Type B pancreatic cell (in vitro differentiated cells): Measurements from ENCODE around the gene USP49. TPM values are rescaled to one million over a fixed set of nuclear protein-coding genes. Genes with fewer than 3 reads are reported as not detected.

Experiments
- DNase-seq: peaks from one replicate; pipeline ENCODE4 v3.0.0; 2021; ENCODE audit warnings: mixed read lengths; ENCODE audit not compliant: unreplicated experiment; ENCODE audit errors: extremely low spot score
- H3K27ac Mint-ChIP-seq: 2 replicates; pipeline ENCODE4 v1.8.0; 2021; ENCODE audit warnings: mild to moderate bottlenecking, mixed read lengths
- H3K27me3 Mint-ChIP-seq: 2 replicates; pipeline ENCODE4 v1.8.0; 2021; ENCODE audit warnings: mixed read lengths
- H3K36me3 Mint-ChIP-seq: 2 replicates; pipeline ENCODE4 v1.8.0; 2021; ENCODE audit warnings: mixed read lengths
- H3K4me1 Mint-ChIP-seq: one replicate; pipeline ENCODE4 v1.8.0; 2021; ENCODE audit warnings: mixed read lengths; ENCODE audit not compliant: unreplicated experiment
- H3K4me3 Mint-ChIP-seq: 2 replicates; pipeline ENCODE4 v1.8.0; 2021; ENCODE audit warnings: mild to moderate bottlenecking, mixed read lengths
- H3K9me3 Mint-ChIP-seq: 2 replicates; pipeline ENCODE4 v1.8.0; 2021; ENCODE audit warnings: mixed read lengths
- total RNA-seq: library from RNA; stranded (reverse); gene quantifications from 2 replicates; pipeline ENCODE4 v1.2.1, GENCODE V29; 2021; ENCODE audit warnings: low replicate concordance
- TF ChIP-seq, protein P1 (sequence below): fragments of 200-600 bp; sonication (generic); conservative IDR thresholded peaks from 2 replicates; pipeline ENCODE4 v1.5.0; 2021; ENCODE audit warnings: antibody characterized with exemption, mild to moderate bottlenecking

Gene USP49
- total RNA-seq, 1 donor from 2014 or later, result 13.2 TPM

GRCh38 chr6:41790045-41790444 is 105.1 kb downstream of the USP49 start:
- H3K9me3 Mint-ChIP-seq, result no peaks in the 10 kb centered on the region
- TF ChIP-seq, protein P1, sequence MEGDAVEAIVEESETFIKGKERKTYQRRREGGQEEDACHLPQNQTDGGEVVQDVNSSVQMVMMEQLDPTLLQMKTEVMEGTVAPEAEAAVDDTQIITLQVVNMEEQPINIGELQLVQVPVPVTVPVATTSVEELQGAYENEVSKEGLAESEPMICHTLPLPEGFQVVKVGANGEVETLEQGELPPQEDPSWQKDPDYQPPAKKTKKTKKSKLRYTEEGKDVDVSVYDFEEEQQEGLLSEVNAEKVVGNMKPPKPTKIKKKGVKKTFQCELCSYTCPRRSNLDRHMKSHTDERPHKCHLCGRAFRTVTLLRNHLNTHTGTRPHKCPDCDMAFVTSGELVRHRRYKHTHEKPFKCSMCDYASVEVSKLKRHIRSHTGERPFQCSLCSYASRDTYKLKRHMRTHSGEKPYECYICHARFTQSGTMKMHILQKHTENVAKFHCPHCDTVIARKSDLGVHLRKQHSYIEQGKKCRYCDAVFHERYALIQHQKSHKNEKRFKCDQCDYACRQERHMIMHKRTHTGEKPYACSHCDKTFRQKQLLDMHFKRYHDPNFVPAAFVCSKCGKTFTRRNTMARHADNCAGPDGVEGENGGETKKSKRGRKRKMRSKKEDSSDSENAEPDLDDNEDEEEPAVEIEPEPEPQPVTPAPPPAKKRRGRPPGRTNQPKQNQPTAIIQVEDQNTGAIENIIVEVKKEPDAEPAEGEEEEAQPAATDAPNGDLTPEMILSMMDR, result no peak
- H3K27me3 Mint-ChIP-seq, result no peaks in the 10 kb centered on the region
- H3K27ac Mint-ChIP-seq, result peak overlapping the region; percentile 36
- H3K4me3 Mint-ChIP-seq, result peak overlapping the region; percentile 44
- H3K36me3 Mint-ChIP-seq, result peaks cover 9% of the 10 kb centered on the region
- H3K4me1 Mint-ChIP-seq, result peaks cover 6% of the 10 kb centered on the region
- DNase-seq, result no peak

GRCh38 chr6:41789390-41789724 is 105.8 kb downstream of the USP49 start:
- peaks cover 9% of the 10 kb centered on the region for H3K36me3 Mint-ChIP-seq
- peak overlapping the region; percentile 66 for H3K27ac Mint-ChIP-seq
- DNase-seq, result no peak
- H3K27me3 Mint-ChIP-seq, result peaks cover 2% of the 10 kb centered on the region
- H3K4me1 Mint-ChIP-seq, result peaks cover 13% of the 10 kb centered on the region
- TF ChIP-seq, protein P1, result no peak
- H3K9me3 Mint-ChIP-seq, result no peaks in the 10 kb centered on the region
- peak overlapping the region; percentile 96 for H3K4me3 Mint-ChIP-seq

- peaks cover 6% of the 10 kb centered on the region for H3K27me3 Mint-ChIP-seq
- peak within 1 kb of the TSS; percentile 96 for H3K4me3 Mint-ChIP-seq
- peaks cover 9% of the 10 kb centered on the region for H3K36me3 Mint-ChIP-seq
- peaks cover 16% of the 10 kb centered on the region for H3K4me1 Mint-ChIP-seq
- TF ChIP-seq, protein P1, result peak; percentile 98
- DNase-seq, result peak; percentile 97
- no peaks in the 10 kb centered on the region for H3K9me3 Mint-ChIP-seq
- peak within 1 kb of the TSS; percentile 98 for H3K27ac Mint-ChIP-seq
These were observed 107.8 kb downstream of the USP49 start, which contains the start of gene TOMM6 for GRCh38 chr6:41787219-41787917. TSS of gene TOMM6 (plus strand) at chr6:41787694. CDS start at chr6:41787698, 4 bp downstream.

- Mint-ChIP-seq H3K4me1 (peaks cover 17% of the 10 kb centered on the region), H3K27me3 (peaks cover 6% of the 10 kb centered on the region), H3K36me3 (peaks cover 8% of the 10 kb centered on the region), H3K27ac (peak overlapping the region; percentile 98), H3K9me3 (no peaks in the 10 kb centered on the region), H3K4me3 (peak overlapping the region; percentile 96)
- peak; percentile 94 for DNase-seq
- TF ChIP-seq, protein P1, result peak; percentile 81
These were observed 108.5 kb downstream of the USP49 start for GRCh38 chr6:41786451-41787218.

- DNase-seq, result no peak
- no peaks in the 10 kb centered on the region for H3K9me3 Mint-ChIP-seq
- TF ChIP-seq, protein P1, result no peak
- peaks cover 25% of the 10 kb centered on the region for H3K4me1 Mint-ChIP-seq
- H3K36me3 Mint-ChIP-seq, result peaks cover 5% of the 10 kb centered on the region
- peak overlapping the region; percentile 31 for H3K27ac Mint-ChIP-seq
- peak overlapping the region; percentile 96 for H3K4me3 Mint-ChIP-seq
- peaks cover 10% of the 10 kb centered on the region for H3K27me3 Mint-ChIP-seq
These were observed 109.3 kb downstream of the USP49 start for GRCh38 chr6:41785689-41786450.
